ENCODE measurements around the gene ZNRD2.
"Not testable (repeated sequence)": the region's sequence is repeated elsewhere in the genome, so short reads cannot be mapped to it uniquely, and the experiment has no call there.

Gene ZNRD2, protein sequence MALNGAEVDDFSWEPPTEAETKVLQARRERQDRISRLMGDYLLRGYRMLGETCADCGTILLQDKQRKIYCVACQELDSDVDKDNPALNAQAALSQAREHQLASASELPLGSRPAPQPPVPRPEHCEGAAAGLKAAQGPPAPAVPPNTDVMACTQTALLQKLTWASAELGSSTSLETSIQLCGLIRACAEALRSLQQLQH

DNA sequence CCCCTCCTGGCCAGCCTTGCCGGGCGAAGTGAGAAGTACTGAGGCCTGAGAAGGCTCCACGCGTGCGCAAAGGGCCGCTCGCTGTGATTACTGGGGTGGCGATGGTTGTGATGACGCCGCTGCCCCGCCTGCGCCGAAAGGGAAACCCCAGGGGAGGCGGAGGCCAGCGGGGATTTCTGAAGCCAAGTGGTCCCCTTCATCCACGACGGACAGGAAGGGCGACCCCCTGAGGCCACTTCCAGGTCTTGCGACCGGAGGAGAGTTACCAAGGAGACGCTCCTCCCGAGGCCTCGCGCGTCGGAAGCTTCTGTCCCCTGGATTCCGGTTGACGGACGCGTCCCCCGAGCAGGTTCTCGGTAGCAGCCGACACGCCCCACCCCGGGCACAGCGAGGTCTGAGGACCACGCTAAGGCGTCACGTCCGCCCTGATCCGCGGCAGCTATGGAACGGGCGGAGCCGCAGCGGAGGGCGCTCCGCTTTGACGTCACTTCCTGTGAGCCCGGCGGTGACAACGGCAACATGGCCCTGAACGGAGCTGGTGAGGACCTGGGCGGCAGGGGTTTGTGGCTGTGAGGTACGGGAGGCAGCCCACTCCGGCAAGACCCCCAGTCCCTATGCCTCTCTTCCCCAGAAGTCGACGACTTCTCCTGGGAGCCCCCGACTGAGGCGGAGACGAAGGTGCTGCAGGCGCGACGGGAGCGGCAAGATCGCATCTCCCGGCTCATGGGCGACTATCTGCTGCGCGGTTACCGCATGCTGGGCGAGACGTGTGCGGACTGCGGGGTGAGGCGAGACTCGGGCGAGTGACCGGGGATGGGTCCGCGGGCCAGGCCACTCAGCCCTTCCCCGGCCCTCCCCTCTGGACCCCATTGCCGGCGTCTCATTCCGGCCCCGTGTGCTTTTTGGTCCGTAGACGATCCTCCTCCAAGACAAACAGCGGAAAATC is at the start of gene ZNRD2:
Gene ZNRD2, plus strand, starts transcription at position 505 of the 946 bp plus-strand sequence. Its CDS starts 15 bp downstream, at position 520.
- TF ChIP-seq, protein P1, sequence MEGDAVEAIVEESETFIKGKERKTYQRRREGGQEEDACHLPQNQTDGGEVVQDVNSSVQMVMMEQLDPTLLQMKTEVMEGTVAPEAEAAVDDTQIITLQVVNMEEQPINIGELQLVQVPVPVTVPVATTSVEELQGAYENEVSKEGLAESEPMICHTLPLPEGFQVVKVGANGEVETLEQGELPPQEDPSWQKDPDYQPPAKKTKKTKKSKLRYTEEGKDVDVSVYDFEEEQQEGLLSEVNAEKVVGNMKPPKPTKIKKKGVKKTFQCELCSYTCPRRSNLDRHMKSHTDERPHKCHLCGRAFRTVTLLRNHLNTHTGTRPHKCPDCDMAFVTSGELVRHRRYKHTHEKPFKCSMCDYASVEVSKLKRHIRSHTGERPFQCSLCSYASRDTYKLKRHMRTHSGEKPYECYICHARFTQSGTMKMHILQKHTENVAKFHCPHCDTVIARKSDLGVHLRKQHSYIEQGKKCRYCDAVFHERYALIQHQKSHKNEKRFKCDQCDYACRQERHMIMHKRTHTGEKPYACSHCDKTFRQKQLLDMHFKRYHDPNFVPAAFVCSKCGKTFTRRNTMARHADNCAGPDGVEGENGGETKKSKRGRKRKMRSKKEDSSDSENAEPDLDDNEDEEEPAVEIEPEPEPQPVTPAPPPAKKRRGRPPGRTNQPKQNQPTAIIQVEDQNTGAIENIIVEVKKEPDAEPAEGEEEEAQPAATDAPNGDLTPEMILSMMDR (IDR thresholded peaks at IDR 0.05; ENCODE audit: low read depth, low read length): peak; percentile 41
- DNase-seq (ENCODE audit: extremely low read depth, low read depth): peak; percentile 92

DNA sequence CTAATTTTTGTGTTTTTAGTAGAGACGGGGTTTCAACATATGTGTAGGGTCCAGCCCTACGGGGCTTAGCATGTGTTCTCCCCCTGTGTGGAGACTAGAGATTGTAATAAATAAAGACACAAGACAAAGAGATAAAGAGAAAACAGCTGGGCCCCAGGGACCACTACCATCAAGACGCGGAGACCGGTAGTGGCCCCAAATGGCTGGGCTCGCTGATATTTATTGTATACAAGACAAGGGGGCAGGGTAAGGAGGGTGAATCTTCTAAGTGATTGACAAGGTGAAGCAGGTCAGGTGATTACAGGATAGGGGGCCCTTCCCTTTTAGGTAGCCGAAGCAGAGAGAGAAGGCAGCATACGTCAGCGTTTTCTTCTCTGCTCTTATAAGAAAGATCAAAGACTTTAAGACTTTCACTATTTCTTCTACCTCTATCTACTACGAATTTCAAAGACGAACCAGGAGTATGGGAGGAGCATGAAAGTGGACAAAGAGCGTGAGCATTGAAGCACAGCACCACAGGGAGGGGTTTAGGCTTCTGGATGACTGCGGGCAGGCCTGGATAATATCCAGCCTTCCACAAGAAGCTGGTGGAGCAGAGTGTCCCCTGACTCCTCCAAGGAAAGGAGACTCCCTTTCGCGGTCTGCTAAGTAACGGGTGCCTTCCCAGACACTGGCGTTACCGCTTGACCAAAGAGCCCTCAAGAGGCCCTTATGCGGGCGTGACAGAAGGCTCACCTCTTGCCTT is 48.3 kb upstream of the ZNRD2 start:
- not testable (repeated sequence) for DNase-seq (ENCODE audit: extremely low read depth, low read depth)

DNA sequence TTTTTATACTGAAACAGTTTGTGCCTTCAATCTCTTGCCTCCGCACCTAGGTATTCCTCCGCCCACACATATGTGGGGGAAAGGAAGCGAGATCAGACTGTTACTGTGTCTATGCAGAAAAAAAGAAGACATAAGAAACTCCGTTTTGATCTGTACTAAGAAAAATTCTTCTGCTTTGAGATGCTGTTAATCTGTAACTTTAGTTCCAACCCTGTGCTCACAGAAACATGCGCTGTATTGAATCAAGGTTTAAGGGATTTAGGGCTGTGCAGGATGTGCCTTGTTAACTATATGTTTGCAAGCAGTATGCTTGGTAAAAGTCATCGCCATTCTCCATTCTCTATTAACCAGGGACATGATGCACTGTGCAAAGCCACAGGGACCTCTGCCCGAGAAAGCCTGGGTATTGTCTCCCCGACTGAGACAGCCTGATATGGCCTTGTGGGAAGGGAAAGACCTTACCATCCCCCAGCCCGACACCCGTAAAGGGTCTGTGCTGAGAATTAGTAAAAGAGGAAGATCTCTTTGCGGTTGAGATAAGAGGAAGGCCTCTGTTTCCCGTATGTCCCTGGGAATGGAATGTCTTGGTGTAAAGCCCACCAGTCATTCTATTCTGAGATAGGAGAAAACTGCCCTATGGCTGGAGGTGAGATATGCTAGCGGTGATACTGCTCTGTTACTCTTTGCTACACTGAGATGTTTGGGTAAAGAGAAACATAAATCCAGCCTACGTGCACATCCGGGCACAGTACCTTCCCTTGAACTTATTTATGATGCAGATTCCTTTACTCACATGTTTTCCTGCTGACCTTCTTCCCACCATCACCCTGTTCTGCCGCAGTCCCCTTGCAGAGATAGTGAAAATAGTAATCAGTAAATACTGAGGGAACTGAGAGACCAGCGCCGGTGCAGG is 47.3 kb upstream of the ZNRD2 start:
- DNase-seq (ENCODE audit: extremely low read depth, low read depth): not testable (repeated sequence)

DNA sequence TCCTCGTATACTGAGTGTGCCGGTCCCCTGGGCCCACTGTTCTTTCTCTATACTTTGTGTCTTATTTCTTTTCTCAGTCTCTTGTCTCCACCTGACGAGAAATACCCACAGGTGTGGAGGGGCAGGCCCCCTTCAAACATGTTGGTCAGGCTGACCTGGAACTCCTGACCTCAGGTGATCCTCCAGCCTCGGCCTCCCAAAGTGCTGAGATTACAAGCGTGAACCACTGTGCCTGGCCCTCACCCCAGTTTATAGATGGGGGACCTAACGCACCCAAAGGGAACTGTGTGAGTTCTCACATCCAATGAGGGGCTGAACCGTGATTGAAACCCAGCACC is 46.7 kb upstream of the ZNRD2 start:
- not testable (repeated sequence) for DNase-seq (ENCODE audit: extremely low read depth, low read depth)

DNA sequence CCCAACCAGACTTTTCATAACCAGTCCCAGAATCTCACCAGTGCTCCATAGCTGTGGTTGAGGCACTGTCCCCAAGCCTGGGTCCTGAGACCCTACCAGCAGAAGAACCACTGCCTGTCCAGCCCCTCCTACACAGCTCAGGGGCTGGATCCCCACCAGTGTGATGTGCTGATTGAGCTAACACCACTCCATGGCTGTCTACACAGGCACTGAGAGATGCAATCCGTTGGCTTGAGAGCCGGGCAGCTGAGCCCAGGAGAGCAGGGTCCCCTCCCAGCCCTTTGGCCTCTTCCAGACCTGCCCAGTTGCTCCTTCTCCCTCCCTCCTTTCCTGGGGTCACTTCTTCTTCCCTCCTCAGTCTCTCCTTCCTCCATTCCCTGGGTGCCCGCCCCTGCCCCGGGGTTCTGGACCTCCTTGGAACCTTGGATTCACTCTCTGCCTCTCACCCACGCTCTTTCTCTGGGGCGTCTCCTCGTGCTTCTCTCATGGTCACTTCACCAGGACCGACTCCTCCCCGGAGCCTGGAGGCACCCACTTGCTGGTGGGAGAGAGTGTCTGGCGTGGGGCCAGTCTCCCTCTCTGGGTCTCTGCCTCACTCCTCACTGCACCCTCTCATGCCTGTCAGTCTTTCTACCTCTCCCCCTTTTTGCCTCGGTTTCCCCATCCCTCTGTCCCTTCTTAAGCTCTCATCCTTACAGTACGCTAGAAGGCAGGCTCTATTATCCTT is 46.1 kb upstream of the ZNRD2 start:
- TF ChIP-seq, protein P1 (IDR thresholded peaks at IDR 0.05; ENCODE audit: low read depth, low read length): no peak

DNA sequence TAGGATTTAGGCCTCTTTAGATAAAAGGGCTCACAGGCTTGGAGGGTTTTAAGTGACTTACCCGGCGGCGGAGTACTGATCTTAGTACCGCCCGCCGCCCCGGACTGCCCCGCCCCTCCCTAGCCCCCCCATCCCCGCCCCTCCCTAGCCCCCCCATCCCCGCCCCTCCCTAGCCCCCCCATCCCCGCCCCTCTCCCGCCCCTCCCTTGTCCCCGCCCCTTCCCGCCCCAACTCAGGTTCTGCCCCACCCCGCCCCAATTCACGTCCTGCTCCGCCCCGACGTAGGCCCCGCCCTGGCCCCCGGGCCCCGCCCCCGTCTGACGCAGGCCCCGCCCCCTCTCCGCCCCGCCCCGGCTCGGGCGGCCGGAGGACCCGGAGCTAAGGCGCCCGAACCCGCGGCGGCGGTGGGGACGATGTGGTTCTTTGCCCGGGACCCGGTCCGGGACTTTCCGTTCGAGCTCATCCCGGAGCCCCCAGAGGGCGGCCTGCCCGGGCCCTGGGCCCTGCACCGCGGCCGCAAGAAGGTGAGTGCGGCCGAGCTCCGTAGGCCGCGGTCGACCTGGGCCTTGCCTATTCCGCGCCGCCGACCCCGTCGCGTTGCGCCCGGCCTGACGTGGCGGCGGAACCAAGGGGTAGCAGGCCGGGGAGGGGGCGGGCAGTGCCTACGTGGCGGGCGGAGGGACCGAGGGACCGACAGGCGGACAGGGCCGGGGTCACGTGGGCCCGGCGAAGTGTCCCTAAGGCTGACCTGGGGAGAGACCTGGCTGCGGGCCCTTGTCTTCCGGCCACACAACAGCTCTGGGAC is 45.3 kb upstream of the ZNRD2 start, which contains the start of gene SCYL1:
Gene SCYL1, plus strand, starts transcription at position 343 of the 805 bp plus-strand sequence. Its CDS starts 71 bp downstream, at position 414.
- TF ChIP-seq, protein P1 (IDR thresholded peaks at IDR 0.05; ENCODE audit: low read depth, low read length): no peak
- peak; percentile 77 for DNase-seq (ENCODE audit: extremely low read depth, low read depth)

More for the DNA sequence above, 46.1 kb upstream of the ZNRD2 start:
- no peak for DNase-seq (ENCODE audit: extremely low read depth, low read depth)

DNA sequence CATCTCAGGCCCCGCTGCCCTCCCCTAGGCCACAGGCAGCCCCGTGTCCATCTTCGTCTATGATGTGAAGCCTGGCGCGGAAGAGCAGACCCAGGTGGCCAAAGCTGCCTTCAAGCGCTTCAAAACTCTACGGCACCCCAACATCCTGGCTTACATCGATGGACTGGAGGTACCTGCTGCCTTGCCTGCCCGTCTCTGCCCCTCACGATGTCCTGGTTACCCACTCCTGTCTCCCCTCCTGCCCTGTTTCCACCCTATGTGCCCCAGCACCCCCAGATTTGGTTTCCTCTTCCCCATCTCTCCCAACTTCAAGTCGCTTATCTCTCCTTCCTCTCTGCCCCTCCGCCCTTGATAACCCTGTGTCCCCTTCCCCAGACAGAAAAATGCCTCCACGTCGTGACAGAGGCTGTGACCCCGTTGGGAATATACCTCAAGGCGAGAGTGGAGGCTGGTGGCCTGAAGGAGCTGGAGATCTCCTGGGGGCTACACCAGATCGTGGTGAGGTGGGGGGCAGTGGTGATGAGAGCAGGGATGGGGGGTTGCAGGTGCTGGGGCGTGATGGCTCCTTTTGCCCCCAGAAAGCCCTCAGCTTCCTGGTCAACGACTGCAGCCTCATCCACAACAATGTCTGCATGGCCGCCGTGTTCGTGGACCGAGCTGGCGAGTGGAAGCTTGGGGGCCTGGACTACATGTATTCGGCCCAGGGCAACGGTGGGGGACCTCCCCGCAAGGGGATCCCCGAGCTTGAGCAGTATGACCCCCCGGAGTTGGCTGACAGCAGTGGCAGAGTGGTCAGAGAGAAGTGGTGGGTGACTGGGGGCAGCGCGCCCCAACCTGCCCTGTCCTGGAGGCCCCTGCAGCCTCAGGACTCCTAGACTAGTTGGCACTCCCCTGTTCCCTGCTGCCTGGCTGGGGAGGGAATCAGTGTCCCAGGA is 44.5 kb upstream of the ZNRD2 start:
- TF ChIP-seq, protein P1 (IDR thresholded peaks at IDR 0.05; ENCODE audit: low read depth, low read length): no peak
- no peak for DNase-seq (ENCODE audit: extremely low read depth, low read depth)

All from AG09319 (cell line).